Ishikawa (cell line): ENCODE measurements around the gene KRTAP4-6.

Experiments
- CEBPB ChIP-seq: IDR thresholded peaks from 2 replicates; pipeline ENCODE4 v1.6.1; 2012
- CREB1 ChIP-seq: IDR thresholded peaks from 2 replicates; pipeline ENCODE4 v1.6.1; 2012; ENCODE audit warnings: low read depth
- EGR1 ChIP-seq: IDR thresholded peaks from 2 replicates; pipeline ENCODE4 v1.6.1; 2012
- EP300 ChIP-seq: IDR thresholded peaks from 2 replicates; pipeline ENCODE4 v1.6.1; 2012; ENCODE audit warnings: borderline replicate concordance
- FOXM1 ChIP-seq: IDR thresholded peaks from 2 replicates; pipeline ENCODE4 v1.6.1; 2012; ENCODE audit warnings: low read depth, borderline replicate concordance
- NFIC ChIP-seq: IDR thresholded peaks from 2 replicates; pipeline ENCODE4 v1.6.1; 2012
- RAD21 ChIP-seq: IDR thresholded peaks from 2 replicates; pipeline ENCODE4 v1.6.1; 2012; ENCODE audit warnings: low read depth
- TAF1 ChIP-seq: IDR thresholded peaks from 2 replicates; pipeline ENCODE4 v1.6.1; 2012; ENCODE audit warnings: low read depth, mild to moderate bottlenecking
- TCF12 ChIP-seq: IDR thresholded peaks from 2 replicates; pipeline ENCODE4 v1.6.1; 2012; ENCODE audit warnings: low read depth
- TEAD4 ChIP-seq: IDR thresholded peaks from 2 replicates; pipeline ENCODE4 v1.6.1; 2012
- YY1 ChIP-seq: IDR thresholded peaks from 2 replicates; pipeline ENCODE4 v1.6.1; 2012; ENCODE audit warnings: low read depth
- ZBTB7A ChIP-seq: IDR thresholded peaks from 2 replicates; pipeline ENCODE4 v1.6.1; 2012; ENCODE audit warnings: low read depth
- TF ChIP-seq, protein P1 (sequence below): IDR thresholded peaks from 2 replicates; pipeline ENCODE4 v1.6.1; 2012
- TF ChIP-seq, protein P2 (sequence below): IDR thresholded peaks from 2 replicates; pipeline ENCODE4 v1.6.1; 2012
- TF ChIP-seq, protein P3 (sequence below): IDR thresholded peaks from 2 replicates; pipeline ENCODE4 v1.6.1; 2012; ENCODE audit warnings: low read depth, mild to moderate bottlenecking

KRTAP4-6 gene

DNA sequence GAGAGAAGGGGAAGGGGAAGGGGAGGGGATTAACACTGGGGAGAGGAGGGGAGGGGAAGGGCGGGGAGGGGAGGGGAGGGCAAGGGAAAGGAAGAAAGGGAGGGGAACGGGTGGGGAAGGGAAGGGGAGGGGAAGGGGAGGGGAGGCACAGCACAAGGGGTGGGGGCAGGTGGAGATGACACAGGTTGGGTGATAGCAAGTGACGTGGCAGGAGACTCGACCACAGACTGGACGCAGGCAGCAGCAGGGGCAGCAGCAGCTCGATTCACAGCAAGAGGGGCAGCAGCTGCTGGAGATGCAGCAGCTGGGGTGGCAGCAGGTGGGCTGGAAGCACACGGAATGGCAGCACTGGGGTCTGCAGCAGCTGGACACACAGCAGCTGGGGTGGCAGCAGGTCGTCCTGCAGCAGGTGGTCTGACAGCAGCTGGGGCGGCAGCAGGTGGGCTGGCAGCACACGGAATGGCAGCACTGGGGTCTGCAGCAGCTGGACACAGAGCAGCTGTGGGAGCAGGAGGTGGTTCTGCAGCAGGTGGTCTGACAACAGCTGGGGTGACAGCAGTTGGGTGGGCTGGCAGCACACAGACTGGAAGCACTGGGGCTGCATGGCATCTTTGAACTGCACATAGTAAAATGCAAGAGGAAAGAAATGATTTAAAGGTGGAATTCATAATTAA lies 38.6 kb downstream of the KRTAP4-6 start, which contains the start of gene KRTAP4-16:
KRTAP4-16 (minus strand) TSS at position 624 of the 674 bp plus-strand sequence; CDS start at position 624, 0 bp downstream.
- TF ChIP-seq TCF12 = no peak
- no peak for TF ChIP-seq TAF1
- TF ChIP-seq RAD21 = no peak
- TF ChIP-seq TEAD4 = no peak
- no peak for TF ChIP-seq EP300
- no peak for TF ChIP-seq CEBPB
- TF ChIP-seq, protein P1, sequence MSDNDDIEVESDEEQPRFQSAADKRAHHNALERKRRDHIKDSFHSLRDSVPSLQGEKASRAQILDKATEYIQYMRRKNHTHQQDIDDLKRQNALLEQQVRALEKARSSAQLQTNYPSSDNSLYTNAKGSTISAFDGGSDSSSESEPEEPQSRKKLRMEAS = no peak

DNA sequence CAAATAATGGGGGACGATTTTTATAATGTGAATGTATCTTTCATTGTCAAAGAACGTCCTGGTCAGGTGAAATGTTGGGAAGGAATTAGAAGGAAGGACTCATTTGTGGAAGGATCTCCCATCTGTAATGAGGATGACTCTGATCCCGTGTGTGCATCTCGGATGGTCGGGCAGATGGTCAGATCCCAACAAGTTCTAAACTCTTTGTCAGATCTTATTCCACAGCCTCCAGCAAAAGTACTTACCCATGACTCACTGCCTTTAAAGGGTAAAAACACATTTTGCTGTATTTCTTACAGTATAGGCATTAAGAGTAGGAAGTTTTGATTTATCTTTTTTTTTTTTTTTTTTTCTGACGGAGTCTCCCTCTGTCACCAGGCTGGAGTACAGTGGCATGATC lies 41.9 kb downstream of the KRTAP4-6 start:
- TF ChIP-seq RAD21 = no peak
- TF ChIP-seq, protein P2, sequence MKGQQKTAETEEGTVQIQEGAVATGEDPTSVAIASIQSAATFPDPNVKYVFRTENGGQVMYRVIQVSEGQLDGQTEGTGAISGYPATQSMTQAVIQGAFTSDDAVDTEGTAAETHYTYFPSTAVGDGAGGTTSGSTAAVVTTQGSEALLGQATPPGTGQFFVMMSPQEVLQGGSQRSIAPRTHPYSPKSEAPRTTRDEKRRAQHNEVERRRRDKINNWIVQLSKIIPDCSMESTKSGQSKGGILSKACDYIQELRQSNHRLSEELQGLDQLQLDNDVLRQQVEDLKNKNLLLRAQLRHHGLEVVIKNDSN = no peak
- no peak for TF ChIP-seq FOXM1
- TF ChIP-seq YY1 = no peak
- no peak for TF ChIP-seq NFIC
- no peak for TF ChIP-seq TCF12
- no peak for TF ChIP-seq CEBPB
- TF ChIP-seq, protein P1 = no peak
- TF ChIP-seq, protein P3, sequence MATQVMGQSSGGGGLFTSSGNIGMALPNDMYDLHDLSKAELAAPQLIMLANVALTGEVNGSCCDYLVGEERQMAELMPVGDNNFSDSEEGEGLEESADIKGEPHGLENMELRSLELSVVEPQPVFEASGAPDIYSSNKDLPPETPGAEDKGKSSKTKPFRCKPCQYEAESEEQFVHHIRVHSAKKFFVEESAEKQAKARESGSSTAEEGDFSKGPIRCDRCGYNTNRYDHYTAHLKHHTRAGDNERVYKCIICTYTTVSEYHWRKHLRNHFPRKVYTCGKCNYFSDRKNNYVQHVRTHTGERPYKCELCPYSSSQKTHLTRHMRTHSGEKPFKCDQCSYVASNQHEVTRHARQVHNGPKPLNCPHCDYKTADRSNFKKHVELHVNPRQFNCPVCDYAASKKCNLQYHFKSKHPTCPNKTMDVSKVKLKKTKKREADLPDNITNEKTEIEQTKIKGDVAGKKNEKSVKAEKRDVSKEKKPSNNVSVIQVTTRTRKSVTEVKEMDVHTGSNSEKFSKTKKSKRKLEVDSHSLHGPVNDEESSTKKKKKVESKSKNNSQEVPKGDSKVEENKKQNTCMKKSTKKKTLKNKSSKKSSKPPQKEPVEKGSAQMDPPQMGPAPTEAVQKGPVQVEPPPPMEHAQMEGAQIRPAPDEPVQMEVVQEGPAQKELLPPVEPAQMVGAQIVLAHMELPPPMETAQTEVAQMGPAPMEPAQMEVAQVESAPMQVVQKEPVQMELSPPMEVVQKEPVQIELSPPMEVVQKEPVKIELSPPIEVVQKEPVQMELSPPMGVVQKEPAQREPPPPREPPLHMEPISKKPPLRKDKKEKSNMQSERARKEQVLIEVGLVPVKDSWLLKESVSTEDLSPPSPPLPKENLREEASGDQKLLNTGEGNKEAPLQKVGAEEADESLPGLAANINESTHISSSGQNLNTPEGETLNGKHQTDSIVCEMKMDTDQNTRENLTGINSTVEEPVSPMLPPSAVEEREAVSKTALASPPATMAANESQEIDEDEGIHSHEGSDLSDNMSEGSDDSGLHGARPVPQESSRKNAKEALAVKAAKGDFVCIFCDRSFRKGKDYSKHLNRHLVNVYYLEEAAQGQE = no peak
- no peak for TF ChIP-seq TEAD4
- TF ChIP-seq CREB1 = no peak
- TF ChIP-seq EP300 = no peak
- no peak for TF ChIP-seq EGR1
- TF ChIP-seq TAF1 = no peak

DNA sequence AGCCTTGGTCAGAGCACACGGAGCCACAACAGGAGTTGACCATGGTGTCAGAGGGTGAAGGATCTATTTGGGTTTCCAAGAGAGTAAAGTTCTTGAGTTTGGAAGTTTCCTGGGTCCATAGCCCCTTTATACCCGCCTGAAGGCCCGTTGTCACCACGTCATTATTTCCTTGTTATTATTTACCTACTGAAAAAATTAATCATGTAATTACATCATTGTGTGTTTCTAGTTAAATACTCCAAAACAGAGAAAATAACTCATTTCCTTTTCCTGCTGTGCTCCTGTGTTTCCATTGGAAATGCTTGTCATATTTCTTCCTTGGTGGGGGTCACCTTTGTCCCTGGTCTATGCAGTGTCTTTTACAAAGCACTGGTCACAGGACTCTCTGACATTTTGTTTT lies 42.3 kb downstream of the KRTAP4-6 start, which contains the start of gene KRTAP4-8:
KRTAP4-8 (minus strand) TSS at position 101 of the 400 bp plus-strand sequence; CDS start at position 43, 58 bp downstream.
- TF ChIP-seq TCF12 (no peak), NFIC (no peak), EGR1 (no peak), YY1 (no peak), CEBPB (no peak), ZBTB7A (no peak), TEAD4 (no peak), CREB1 (no peak), RAD21 (no peak), TAF1 (no peak), FOXM1 (no peak), EP300 (no peak)
- TF ChIP-seq, protein P2 = no peak
- TF ChIP-seq, protein P1 = no peak
- TF ChIP-seq, protein P3 = no peak

DNA sequence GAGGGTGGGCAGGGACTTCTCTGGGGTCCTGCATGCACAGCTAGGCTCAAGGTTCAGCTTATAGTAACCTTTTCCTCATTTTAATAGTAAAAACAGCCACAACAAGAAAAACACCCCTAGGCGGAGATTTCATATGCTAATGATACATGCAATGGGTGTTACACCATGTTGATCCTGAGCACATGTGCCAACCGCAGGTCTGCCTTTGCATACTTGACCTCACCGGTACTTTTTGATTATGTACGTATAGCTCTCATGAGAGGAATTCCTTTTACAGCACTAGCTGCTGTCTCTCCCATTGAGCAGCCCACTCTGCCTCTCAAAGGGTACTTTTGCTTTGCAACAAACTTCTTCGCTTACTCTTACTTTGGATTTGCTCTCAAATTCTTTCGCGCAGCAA lies 44.3 kb downstream of the KRTAP4-6 start:
- TF ChIP-seq, protein P1 = no peak
- TF ChIP-seq TCF12 (no peak), NFIC (no peak), TAF1 (no peak)
- TF ChIP-seq, protein P2 = no peak
